Kidney (tissue), 14 donors: ENCODE measurements around the gene MORN1. TPM values are rescaled to one million over a fixed set of nuclear protein-coding genes. Genes with fewer than 3 reads are reported as not detected.

Experiments
- DNase-seq, 5 donors: peaks; one replicate each; pipeline ENCODE4 v3.0.0-alpha.2; 2013 to 2020
- FAIRE-seq: peaks from 2 replicates; lab custom pipeline; 2012; peaks lifted over from hg19 to GRCh38; lab: Jason Lieb, UNC
- H3K27ac ChIP-seq, 2 donors: one replicate each; pipeline ENCODE4 v1.7.0; 2013; ENCODE audit warnings: low read depth in 2 of 2, low read length in 2 of 2, inconsistent platforms in 1 of 2
- H3K27me3 ChIP-seq: one replicate; pipeline ENCODE4 v1.7.1; 2013; ENCODE audit warnings: low read length, inconsistent platforms; ENCODE audit not compliant: control insufficient read depth, insufficient read depth
- H3K36me3 ChIP-seq, 3 donors: one replicate each; pipeline versions ENCODE4 v1.7.0 to v1.7.1; 2013; ENCODE audit warnings: low read length in 3 of 3, control low read depth in 1 of 3, inconsistent platforms in 1 of 3; ENCODE audit not compliant: insufficient read depth in 3 of 3, control insufficient read depth in 2 of 3
- H3K4me1 ChIP-seq, 3 donors: one replicate each; pipeline versions ENCODE4 v1.7.0 to v1.7.1; 2013; ENCODE audit warnings: low read length in 3 of 3, inconsistent platforms in 1 of 3, low read depth in 1 of 3; ENCODE audit not compliant: control insufficient read depth in 2 of 3, insufficient read depth in 2 of 3
- H3K4me3 ChIP-seq, 3 donors: one replicate each; pipeline versions ENCODE4 v1.7.0 to v1.8.1; 2013; ENCODE audit warnings: low read length in 3 of 3, control low read depth in 1 of 3, inconsistent platforms in 1 of 3
- H3K9ac ChIP-seq, 3 donors: one replicate each; pipeline versions ENCODE4 v1.7.0 to v1.7.1; 2013; ENCODE audit warnings: low read length in 3 of 3, control low read depth in 1 of 3, inconsistent platforms in 1 of 3
- H3K9me3 ChIP-seq, 3 donors: one replicate each; pipeline versions ENCODE4 v1.7.0 to v1.7.1; 2013; ENCODE audit warnings: low read length in 3 of 3, control low read depth in 1 of 3, inconsistent platforms in 1 of 3; ENCODE audit not compliant: control insufficient read depth in 2 of 3, insufficient read depth in 1 of 3
- CTCF ChIP-seq: IDR thresholded peaks from 3 replicates; pipeline ENCODE4 v1.5.1; 2012; ENCODE audit warnings: mild to moderate bottlenecking, moderate library complexity, borderline replicate concordance; ENCODE audit not compliant: insufficient read depth; ENCODE audit errors: extremely low read depth
- intact Hi-C: fragments of 100-400 bp; cut with DNase I; formaldehyde crosslinking; loops from one replicate; pipeline ENCODE4 v1.11.1; 2022
- polyA plus RNA-seq: library from polyadenylated mRNA; stranded (reverse); fragments of 350-450 nt; fragmentation: Illumina TruSeq; extraction: RNeasy Lipid Tissue Mini Kit (QIAGEN cat#74804); gene quantifications from one replicate; pipeline ENCODE4 v1.2.3, GENCODE V29; 2014; ENCODE audit warnings: low read depth, low replicate concordance; ENCODE audit not compliant: insufficient read depth
- total RNA-seq: library from RNA; stranded (reverse); fragmentation: NEBNext Ultra II Directional; extraction: Animal tissue kit (Norgen Biotek cat#: 25700); gene quantifications from one replicate; pipeline ENCODE4 v1.2.1, GENCODE V29; 2021
- donor health status: control.
- donor health status: control.
- donor health status: control.
- donor health status: control.
- donor health status: control.
- donor health status: DM: yes; HTN: yes; CAD: no.
- donor health status: Normal renal cell carcinoma (clear cell type).

Gene MORN1
- total and polyA plus RNA-seq, 2 donors from 2014 or later, result 9.0 to 24.7 TPM

GRCh38 chr1:2412773-2413494, 21.6 kb upstream of the MORN1 start:
- no peak for TF ChIP-seq CTCF
- Histone ChIP-seq H3K9ac (peak overlapping the region in 2 of 3 donors; percentile 58 to 60), H3K36me3 (no peaks in the 10 kb centered on the region), H3K4me3 (peak overlapping the region; percentile 50 to 79 (median 68)), H3K9me3 (no peaks in the 10 kb centered on the region), H3K27ac (peak overlapping the region; percentile 75 to 86), H3K27me3 (no peaks in the 10 kb centered on the region), H3K4me1 (peaks cover 0 to 21% (median 12%) of the 10 kb centered on the region in 3 donors)
- DNase-seq (peak in 2 of 5 donors; percentile 24 to 37), FAIRE-seq (no peak)
- intact Hi-C loops, result loop anchor here (10.0 kb wide), 1 partner anchor 132 kb away; no protein-coding TSS in a partner anchor

GRCh38 chr1:2412395-2412772, 21.0 kb upstream of the MORN1 start, which contains the start of gene PEX10:
Gene PEX10, minus strand, starts transcription at chr1:2412564. Its CDS starts 62 bp downstream, at chr1:2412502.
- Histone ChIP-seq H3K4me1 (peaks cover 0 to 21% (median 12%) of the 10 kb centered on the region in 3 donors), H3K4me3 (peak within 1 kb of the TSS; percentile 56 to 79 (median 68)), H3K9me3 (no peaks in the 10 kb centered on the region), H3K27me3 (no peaks in the 10 kb centered on the region), H3K27ac (peak within 1 kb of the TSS; percentile 75 to 86), H3K9ac (peak within 1 kb of the TSS; percentile 36 to 75 (median 69)), H3K36me3 (peaks cover 0 to 2% (median 0%) of the 10 kb centered on the region in 3 donors)
- no peak for TF ChIP-seq CTCF
- DNase-seq, result peak; percentile 98 to 99 (median 99)
- intact Hi-C loops, result loop anchor here (10.0 kb wide), 1 partner anchor 132 kb away; no protein-coding TSS in a partner anchor
- no peak for FAIRE-seq

GRCh38 chr1:2411801-2412394, 20.5 kb upstream of the MORN1 start:
- Histone ChIP-seq H3K4me1 (peaks cover 0 to 21% (median 12%) of the 10 kb centered on the region in 3 donors), H3K4me3 (peak overlapping the region; percentile 46 to 79 (median 56)), H3K9ac (peak overlapping the region; percentile 36 to 75 (median 69)), H3K36me3 (peaks cover 0 to 4% (median 0%) of the 10 kb centered on the region in 3 donors), H3K27me3 (no peaks in the 10 kb centered on the region), H3K27ac (peak overlapping the region; percentile 53 to 86), H3K9me3 (no peaks in the 10 kb centered on the region)
- no peak for FAIRE-seq
- intact Hi-C loops, result loop anchor here (10.0 kb wide), 1 partner anchor 133 kb away; no protein-coding TSS in a partner anchor
- DNase-seq, result peak in 1 of 5 donors; percentile 40
- TF ChIP-seq CTCF, result no peak
